ENCODE measurements around the gene NEDD4L.

NEDD4L gene

GRCh38 chr18:58447402-58448095, 403.5 kb downstream of the NEDD4L start:
- no peak for DNase-seq (ENCODE audit: low spot score)

- DNase-seq (ENCODE audit: low spot score) = no peak
Observed at GRCh38 chr18:58449464-58449863, 405.4 kb downstream of the NEDD4L start.

Small RNAs within 50 kb of the gene (small RNA-seq; reads per million reads assigned to genes)
- 0 reads per million in 2 experiments for gene HMGN1P30
- 0 reads per million in 2 experiments for gene MIR3591
